ENCODE data around the gene CORT.
A peak's percentile ranks its signal among the peaks of the same experiment; 100 is the strongest.
"Not testable (repeated sequence)": the region's sequence is repeated elsewhere in the genome, so short reads cannot be mapped to it uniquely, and the experiment has no call there.

Gene CORT, protein sequence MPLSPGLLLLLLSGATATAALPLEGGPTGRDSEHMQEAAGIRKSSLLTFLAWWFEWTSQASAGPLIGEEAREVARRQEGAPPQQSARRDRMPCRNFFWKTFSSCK

DNA sequence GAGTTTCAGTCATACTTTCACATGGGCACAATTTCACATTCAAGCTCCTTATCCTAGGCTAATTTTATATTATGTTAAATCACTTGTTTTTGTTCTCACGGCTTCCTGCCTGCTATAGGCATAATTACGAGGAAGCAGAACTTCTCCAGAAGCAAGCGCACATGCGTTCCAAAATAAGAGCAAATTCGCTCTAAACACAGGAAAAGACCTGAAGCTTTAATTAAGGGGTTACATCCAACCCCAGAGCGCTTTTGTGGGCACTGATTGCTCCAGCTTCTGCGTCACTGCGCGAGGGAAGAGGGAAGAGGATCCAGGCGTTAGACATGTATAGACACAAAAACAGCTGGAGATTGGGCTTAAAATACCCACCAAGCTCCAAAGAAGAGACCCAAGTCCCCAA lies at the start of gene CORT:
TSS of gene CORT (plus strand) at position 281 of the 400 bp plus-strand sequence. CDS start 193 bp downstream, outside the sequence.
- TF ChIP-seq, protein P1, sequence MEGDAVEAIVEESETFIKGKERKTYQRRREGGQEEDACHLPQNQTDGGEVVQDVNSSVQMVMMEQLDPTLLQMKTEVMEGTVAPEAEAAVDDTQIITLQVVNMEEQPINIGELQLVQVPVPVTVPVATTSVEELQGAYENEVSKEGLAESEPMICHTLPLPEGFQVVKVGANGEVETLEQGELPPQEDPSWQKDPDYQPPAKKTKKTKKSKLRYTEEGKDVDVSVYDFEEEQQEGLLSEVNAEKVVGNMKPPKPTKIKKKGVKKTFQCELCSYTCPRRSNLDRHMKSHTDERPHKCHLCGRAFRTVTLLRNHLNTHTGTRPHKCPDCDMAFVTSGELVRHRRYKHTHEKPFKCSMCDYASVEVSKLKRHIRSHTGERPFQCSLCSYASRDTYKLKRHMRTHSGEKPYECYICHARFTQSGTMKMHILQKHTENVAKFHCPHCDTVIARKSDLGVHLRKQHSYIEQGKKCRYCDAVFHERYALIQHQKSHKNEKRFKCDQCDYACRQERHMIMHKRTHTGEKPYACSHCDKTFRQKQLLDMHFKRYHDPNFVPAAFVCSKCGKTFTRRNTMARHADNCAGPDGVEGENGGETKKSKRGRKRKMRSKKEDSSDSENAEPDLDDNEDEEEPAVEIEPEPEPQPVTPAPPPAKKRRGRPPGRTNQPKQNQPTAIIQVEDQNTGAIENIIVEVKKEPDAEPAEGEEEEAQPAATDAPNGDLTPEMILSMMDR (IDR thresholded peaks at IDR 0.05; ENCODE audit: control insufficient read depth, extremely low read depth, insufficient read depth): no peak
- DNase-seq (ENCODE audit: low read depth): no peak
- H3K4me3 ChIP-seq (ENCODE audit: low read depth, low read length): no peak within 1 kb of the TSS

DNA sequence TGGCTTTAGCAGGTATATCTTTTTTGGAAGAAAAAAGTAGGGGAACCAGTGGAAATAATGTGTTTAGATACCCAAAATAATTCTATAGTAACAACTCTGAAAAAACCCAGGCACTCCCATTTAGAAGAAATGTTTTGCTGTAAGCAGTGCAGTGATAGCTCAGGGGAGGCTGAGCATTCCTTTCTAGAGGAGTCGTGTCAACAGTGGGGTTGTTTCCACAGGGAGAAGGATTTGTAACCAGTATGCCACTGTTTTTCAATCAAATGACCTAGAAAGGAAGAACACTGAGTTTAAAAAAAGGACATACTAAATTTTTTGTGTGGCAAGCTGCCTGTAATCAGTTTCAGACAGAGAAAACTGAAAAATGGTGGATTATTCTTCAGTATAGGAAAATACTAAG lies 48.5 kb upstream of the CORT start:
- no peak for DNase-seq (ENCODE audit: low read depth)

DNA sequence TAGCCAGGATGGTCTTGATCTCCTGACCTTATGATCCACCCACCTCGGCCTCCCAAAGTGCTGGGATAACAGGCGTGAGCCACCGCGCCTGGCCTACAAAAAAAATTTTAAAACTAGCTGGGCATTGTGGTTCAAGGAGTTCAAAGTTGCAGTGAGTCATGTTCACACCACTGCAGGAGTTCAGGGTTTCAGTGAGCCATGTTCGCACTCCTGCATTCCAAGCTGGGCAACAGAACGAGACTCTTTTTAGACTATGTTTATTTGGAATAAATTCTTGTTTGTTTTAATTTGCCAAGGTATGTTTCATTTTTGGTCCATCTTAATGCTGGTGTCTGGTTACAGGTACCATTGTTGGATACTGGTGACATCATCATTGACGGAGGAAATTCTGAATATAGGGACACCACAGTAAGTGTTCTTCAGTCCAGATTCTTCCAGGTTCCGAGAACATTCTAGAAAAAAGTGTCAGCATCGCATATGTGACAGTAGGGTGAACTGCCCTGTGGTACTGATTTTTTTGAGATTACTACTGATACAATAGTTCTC lies 47.0 kb upstream of the CORT start:
- DNase-seq (ENCODE audit: low read depth): no peak
- TF ChIP-seq, protein P1 (IDR thresholded peaks at IDR 0.05; ENCODE audit: control insufficient read depth, extremely low read depth, insufficient read depth): no peak
- no peak overlapping the region for H3K4me3 ChIP-seq (ENCODE audit: low read depth, low read length)

More for the DNA sequence above, 48.5 kb upstream of the CORT start:
- H3K4me3 ChIP-seq (ENCODE audit: low read depth, low read length): no peak overlapping the region
- TF ChIP-seq, protein P1 (IDR thresholded peaks at IDR 0.05; ENCODE audit: control insufficient read depth, extremely low read depth, insufficient read depth): no peak

DNA sequence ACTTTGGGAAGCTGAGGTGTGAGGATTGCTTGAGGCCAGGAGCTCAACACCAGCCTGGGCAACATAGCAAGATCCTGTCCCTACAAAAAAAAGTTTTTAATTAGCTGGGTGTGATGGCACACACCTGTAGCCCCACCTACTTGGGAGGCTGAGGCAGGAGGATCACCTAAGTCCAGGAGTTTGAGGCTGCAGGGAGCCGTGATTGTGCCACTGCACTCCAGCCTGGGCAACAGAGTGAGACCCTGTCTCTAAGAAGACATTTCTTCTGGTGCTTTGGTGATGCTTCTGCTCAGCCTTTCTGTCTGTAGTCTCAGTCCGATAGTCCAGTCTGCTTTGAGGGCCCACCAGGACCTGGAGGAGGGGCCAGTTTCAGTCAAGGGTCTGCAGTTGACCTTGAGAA lies 42.6 kb upstream of the CORT start:
- H3K4me3 ChIP-seq (ENCODE audit: low read depth, low read length): no peak overlapping the region
- DNase-seq (ENCODE audit: low read depth): no peak
- TF ChIP-seq, protein P1 (IDR thresholded peaks at IDR 0.05; ENCODE audit: control insufficient read depth, extremely low read depth, insufficient read depth): no peak

DNA sequence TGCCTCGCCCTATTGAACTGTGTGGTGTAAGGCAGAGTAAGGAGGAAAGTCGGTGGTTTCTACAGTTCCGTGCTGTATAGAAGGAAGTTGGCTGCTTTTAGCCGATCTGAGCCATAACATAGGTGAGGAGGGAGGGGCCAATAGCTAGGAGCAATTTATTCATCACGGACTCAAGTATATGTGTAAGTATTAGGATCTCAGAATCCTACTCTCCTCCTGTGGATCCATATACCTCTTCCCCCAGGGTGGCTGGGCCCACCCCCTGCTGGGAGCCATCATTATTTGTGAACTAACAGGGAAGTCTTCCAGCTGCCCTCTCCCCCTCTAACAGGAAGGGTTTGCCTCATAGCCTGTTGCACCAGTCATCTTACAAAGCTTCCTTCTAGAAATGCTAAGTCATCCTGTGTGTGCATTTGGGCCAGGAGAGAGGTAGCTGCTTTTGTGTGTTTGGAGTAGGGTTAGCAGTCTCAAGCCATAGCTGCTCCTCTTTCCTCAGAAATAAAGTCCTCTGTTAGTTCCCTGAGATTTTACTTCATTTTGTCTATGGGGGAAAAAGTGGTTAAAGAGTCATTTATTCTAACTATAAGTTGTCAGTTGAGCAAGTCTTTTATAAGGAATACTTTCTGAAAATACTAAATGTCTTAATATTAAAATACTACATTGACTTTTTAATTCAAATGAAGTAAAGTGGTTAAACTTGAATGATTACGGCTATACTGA lies 34.5 kb upstream of the CORT start:
- DNase-seq (ENCODE audit: low read depth): peak; percentile 56
- TF ChIP-seq, protein P1 (IDR thresholded peaks at IDR 0.05; ENCODE audit: control insufficient read depth, extremely low read depth, insufficient read depth): no peak
- no peak overlapping the region for H3K4me3 ChIP-seq (ENCODE audit: low read depth, low read length)

DNA sequence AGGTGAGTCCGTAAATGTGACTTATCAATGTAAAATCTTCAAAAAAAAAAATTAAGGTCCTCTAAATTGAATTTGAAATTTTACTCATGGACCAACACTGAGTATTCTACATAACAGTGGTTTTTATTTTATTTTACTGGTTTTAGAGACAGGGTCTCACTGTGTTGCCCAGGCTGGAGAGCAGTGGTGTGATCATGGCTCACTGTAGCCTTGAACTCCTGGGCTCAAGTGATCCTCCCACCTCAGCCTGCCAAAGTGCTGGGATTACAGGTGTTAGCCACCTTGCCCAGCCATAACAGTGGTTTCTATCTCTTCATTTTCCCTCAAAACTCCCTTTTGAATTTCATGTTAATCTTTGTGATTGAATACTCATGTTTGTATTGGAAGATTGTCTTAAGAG lies 33.9 kb upstream of the CORT start:
- not testable (repeated sequence) for H3K4me3 ChIP-seq (ENCODE audit: low read depth, low read length); DNase-seq (ENCODE audit: low read depth)

DNA sequence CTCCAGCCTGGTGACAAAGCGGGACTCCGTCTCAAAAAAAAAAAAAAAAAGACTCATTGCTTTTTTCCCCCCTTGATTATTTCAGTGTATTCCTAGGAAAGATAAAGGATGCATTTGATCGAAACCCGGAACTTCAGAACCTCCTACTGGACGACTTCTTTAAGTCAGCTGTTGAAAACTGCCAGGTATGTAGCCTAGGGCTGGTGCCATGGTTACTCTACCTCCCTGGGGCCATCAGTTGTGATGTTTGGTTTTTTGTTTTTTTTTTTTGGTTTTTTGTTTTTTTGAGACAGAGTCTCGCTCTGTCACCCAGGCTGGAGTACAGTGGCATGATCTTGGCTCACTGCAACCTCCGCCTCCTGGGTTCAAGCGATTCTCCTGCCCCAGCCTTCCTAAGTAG lies 31.1 kb upstream of the CORT start:
- DNase-seq (ENCODE audit: low read depth); H3K4me3 ChIP-seq (ENCODE audit: low read depth, low read length): not testable (repeated sequence)

DNA sequence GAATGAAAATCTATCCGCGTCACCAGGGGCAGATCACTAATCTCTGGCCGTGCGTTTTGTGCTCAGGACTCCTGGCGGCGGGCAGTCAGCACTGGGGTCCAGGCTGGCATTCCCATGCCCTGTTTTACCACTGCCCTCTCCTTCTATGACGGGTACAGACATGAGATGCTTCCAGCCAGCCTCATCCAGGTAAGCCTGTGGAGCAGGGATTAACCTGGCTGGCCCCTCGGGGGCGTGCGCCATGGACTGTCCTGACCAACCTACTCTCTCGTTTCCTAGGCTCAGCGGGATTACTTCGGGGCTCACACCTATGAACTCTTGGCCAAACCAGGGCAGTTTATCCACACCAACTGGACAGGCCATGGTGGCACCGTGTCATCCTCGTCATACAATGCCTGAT lies 30.5 kb upstream of the CORT start:
- TF ChIP-seq, protein P1 (IDR thresholded peaks at IDR 0.05; ENCODE audit: control insufficient read depth, extremely low read depth, insufficient read depth): no peak
- no peak overlapping the region for H3K4me3 ChIP-seq (ENCODE audit: low read depth, low read length)
- DNase-seq (ENCODE audit: low read depth): no peak

Measured in LNCaP clone FGC (cell line).